Epithelial cell of prostate (primary cell): ENCODE measurements around the gene FOXP1.

ENCODE experiments used
- DNase-seq: peaks from one replicate; pipeline ENCODE4 v3.0.0-alpha.2; 2011; ENCODE audit warnings: low read depth, low spot score
- H3K27ac ChIP-seq: fragments of 450-650 bp; 2 replicates; pipeline ENCODE4 v1.5.1; 2017; ENCODE audit warnings: mild to moderate bottlenecking

Gene FOXP1

GRCh38 chr3:70963431-70964275 is 619.9 kb downstream of the FOXP1 start:
- H3K27ac ChIP-seq, result no peak overlapping the region
- no peak for DNase-seq

- H3K27ac ChIP-seq, result no peak overlapping the region
- DNase-seq, result no peak
Measured at GRCh38 chr3:70959506-70960291, 623.8 kb downstream of the FOXP1 start.

- no peak overlapping the region for H3K27ac ChIP-seq
- DNase-seq, result no peak
Measured at GRCh38 chr3:70952033-70952747, 631.3 kb downstream of the FOXP1 start.

- no peak for DNase-seq
- no peak overlapping the region for H3K27ac ChIP-seq
Measured at GRCh38 chr3:70951316-70951715, 632.2 kb downstream of the FOXP1 start.

GRCh38 chr3:70947579-70947978 is 635.9 kb downstream of the FOXP1 start:
- no peak for DNase-seq
- no peak overlapping the region for H3K27ac ChIP-seq

GRCh38 chr3:70943886-70944285 is 639.6 kb downstream of the FOXP1 start:
- DNase-seq, result no peak
- H3K27ac ChIP-seq, result no peak overlapping the region

- DNase-seq, result no peak
- peak overlapping the region; percentile 30 for H3K27ac ChIP-seq
Measured at GRCh38 chr3:70933105-70933810, 650.3 kb downstream of the FOXP1 start.

- H3K27ac ChIP-seq, result no peak overlapping the region
- no peak for DNase-seq
Measured at GRCh38 chr3:70930066-70930465, 653.5 kb downstream of the FOXP1 start.

- no peak overlapping the region for H3K27ac ChIP-seq
- no peak for DNase-seq
Measured at GRCh38 chr3:70927239-70927638, 656.3 kb downstream of the FOXP1 start.

GRCh38 chr3:70926835-70927234 is 656.7 kb downstream of the FOXP1 start:
- H3K27ac ChIP-seq, result no peak overlapping the region
- no peak for DNase-seq

GRCh38 chr3:70919661-70920060 is 663.9 kb downstream of the FOXP1 start:
- DNase-seq, result no peak
- H3K27ac ChIP-seq, result no peak overlapping the region

GRCh38 chr3:70919091-70919490 is 664.4 kb downstream of the FOXP1 start:
- H3K27ac ChIP-seq, result no peak overlapping the region
- no peak for DNase-seq

GRCh38 chr3:70916375-70917055 is 667.0 kb downstream of the FOXP1 start:
- no peak for DNase-seq
- H3K27ac ChIP-seq, result no peak overlapping the region

- no peak for DNase-seq
Measured at GRCh38 chr3:70914862-70915261, 668.7 kb downstream of the FOXP1 start.

GRCh38 chr3:70911719-70912118 is 671.8 kb downstream of the FOXP1 start:
- DNase-seq, result no peak
- no peak overlapping the region for H3K27ac ChIP-seq

More at GRCh38 chr3:70914862-70915261, 668.7 kb downstream of the FOXP1 start:
- H3K27ac ChIP-seq, result no peak overlapping the region

GRCh38 chr3:70905491-70905890 is 678.0 kb downstream of the FOXP1 start:
- no peak overlapping the region for H3K27ac ChIP-seq
- DNase-seq, result no peak
